Fibroblast of skin of left biceps (primary cell): ENCODE measurements around the gene SMURF2.
"Not testable (repeated sequence)": the region's sequence is repeated elsewhere in the genome, so short reads cannot be mapped to it uniquely, and the experiment has no call there.

Experiments
- DNase-seq, 2 experiments: peaks; one replicate each; pipeline ENCODE4 v3.0.0-alpha.2; 2013; ENCODE audit warnings: low read depth in 2 of 2

Gene SMURF2

DNA sequence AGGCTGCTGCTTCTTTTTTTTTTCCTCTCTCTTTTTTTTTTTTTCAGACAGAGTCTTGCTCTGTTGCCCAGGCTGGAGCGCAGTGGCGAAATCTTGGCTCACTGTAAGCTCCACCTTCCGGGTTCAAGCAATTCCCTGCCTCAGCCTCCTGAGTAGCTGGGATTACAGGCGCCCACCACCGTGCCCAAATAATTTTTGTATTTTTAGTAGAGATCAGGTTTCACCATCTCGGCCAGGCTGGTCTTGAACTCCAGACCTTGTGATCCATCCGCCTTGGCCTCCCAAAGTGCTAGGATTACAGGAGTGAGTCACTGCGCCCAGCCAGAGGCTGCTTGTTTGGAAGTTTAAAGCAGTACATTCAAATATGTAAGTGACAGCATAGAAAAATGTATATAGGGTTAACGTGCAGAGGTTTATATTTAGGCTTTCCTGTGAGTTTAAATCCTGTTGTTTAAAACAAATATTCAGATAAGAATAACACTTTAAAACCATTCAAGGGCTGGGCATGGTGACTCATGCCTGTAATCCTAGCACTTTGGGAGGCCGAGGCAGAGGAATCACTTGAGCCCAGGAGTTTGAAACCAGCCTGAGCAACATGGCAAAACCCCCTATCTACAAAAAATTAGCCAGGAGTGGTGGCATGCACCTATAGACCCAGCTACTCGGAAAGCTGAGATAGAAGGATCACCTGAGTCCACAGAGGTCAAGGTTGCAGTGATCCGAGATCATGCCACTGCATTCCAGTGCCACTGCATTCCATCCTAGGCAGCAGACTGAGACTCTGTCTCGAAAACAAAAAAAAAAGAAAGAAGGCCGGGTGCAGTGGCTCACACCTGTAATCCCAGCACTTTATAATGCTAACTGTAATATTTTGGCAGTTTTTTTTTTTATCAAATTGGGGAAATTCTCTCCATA is 6.0 kb upstream of the SMURF2 start:
- DNase-seq: not testable (repeated sequence)

DNA sequence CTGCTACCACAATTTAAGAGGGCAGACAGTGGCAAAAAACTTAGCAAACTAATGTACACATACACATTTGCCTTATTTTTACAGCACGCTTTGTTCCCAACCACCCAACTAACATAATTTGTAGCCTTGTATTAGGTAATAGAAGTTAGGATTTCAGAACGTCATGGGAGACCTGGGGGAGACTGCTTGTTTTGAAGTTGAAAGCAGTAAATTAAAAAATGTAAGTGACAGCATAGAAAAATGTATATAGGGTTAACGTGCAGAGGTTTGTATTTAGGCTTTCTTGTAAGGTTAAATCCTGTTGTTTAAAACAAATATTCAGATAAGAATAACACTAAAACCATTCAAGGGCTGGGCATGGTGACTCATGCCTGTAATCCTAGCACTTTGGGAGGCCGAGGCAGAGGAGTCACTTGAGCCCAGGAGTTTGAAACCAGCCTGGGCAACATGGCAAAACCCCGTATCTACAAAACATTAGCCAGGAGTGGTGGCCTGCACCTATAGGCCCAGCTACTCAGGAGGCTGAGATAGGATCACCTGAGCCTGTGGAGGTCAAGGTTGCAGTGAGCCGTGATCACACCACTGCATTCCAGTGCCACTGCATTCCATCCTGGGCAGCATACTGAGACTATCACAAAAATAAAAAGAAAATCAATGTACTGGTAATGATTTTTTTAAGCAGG is 2.3 kb upstream of the SMURF2 start:
- DNase-seq: not testable (repeated sequence)

DNA sequence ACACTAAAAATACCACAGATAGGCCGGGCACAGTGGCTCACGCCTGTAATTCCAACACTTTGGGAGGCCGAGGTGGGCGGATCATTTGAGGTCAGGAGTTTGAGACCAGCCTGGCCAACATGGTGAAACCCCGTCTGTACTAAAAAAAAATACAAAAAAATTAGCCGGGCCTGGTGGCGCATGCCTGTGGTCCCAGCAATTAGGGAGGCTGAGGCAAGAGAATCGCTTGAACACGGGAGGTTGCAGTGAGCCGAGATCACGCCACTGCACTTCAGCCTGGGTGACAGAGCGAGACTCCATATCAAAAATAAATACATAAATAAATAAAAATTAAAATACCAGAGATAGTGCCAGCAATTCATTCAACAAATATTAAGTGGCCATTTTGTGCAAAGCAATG is 1.7 kb upstream of the SMURF2 start:
- DNase-seq: not testable (repeated sequence)

- DNase-seq: no peak
Measured at GRCh38 chr17:64662774-64663367, 764 bp upstream of the SMURF2 start.

DNA sequence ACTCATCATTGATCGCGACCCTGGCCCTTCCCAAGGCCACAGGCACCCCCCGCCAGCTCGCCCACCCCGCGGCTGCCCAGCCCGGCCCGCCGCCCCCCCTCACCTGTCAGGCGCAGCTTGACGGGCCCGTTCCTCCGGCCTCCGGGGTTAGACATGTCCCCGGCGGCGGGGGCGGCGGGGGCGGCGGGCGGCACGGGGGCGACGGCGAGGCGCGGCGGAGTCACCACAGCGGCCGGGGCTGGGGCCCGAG is 456 bp downstream of the SMURF2 start:
- no peak for DNase-seq

DNA sequence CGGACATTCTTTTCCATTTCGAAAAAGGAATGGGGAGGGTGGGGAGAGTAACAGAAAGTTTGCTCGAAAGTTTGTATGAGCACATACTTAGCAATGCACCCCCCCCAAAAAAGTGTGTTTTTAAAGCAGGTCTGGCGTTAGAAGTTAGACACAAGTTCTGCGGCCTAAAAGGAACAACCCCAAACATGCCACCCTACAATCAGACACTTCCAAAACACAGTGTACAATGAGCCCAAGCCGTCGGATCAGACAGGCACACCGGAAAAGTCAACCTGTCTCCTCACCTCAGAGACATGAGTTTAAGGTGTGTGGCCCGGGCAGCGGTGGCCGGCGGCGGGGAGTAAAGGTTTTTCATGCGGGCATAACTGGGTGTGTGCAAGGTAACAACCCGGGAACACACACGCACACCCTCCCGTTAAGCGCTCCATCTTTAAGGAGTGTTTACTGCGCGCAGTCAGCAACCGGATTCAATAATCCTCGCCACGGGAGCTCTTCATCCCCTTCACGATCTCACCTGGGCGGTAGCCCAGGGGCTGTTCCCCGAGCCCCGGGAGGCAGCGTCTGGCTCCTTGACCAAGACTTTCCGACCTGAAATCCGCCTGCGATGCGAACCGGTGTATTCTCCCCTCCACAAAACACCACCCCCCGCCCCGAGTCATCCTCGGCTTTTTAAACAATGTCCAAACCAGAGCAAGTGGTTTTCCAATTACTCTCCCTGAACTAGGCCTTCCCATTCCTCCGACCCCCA is 955 bp downstream of the SMURF2 start:
- not testable (repeated sequence) for DNase-seq

GRCh38 chr17:64660195-64660977 is 1.7 kb downstream of the SMURF2 start:
- not testable (repeated sequence) for DNase-seq

GRCh38 chr17:64658931-64659330 is 3.2 kb downstream of the SMURF2 start:
- DNase-seq: peak; percentile 65 to 74

- DNase-seq: no peak
Measured at GRCh38 chr17:64657610-64658125, 4.4 kb downstream of the SMURF2 start.

DNA sequence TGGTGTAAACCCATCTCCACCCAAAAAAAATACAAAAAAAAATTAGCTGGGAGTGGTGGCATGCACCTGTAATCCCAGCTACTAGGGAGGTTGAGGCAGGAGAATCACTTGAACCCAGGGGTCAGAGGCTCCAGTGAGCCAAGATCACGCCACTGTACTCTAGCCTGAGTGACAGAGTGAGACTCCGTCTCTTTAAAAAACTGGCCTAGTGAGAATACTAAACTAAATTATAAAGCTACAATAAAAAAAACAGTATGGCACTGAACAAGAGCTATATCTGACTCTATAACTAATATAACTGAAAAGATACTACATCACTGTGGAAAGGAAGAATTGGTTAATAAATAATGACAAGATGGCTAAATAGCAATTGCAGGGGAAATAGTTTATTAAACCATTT is 6.4 kb downstream of the SMURF2 start:
- DNase-seq: no peak

GRCh38 chr17:64653985-64654355 is 8.1 kb downstream of the SMURF2 start:
- no peak for DNase-seq

DNA sequence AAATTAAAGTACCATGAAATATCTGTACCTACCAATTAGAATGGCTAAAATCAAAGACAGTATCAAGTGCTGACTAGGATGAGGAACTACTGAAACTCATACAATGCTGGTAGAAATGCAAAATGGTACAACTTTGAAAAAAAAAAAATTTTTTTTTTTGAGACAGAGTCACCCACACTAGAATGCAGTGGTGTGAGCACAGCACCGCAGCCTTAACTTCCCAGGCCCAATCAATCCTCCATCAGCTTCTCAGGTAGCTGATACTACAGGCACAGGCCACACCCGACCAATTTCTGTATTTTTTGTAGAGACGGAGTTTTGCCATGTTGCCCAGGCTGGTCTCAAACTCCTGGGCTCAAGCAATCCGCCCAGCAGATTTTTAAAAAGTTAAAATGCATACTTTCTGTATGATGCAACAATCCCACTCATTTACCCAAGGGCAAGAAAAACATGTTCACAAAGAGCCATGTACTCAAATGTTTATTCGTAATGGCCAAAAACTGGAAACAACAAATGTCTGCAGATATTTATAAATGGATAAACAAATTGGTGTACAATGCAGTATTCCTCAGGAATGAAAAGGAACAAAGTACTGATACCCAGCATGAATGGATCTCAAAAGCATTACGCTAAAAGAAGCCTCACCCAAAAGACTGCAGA is 8.7 kb downstream of the SMURF2 start:
- DNase-seq: no peak

- no peak for DNase-seq
Measured at GRCh38 chr17:64651889-64652288, 10.2 kb downstream of the SMURF2 start.

DNA sequence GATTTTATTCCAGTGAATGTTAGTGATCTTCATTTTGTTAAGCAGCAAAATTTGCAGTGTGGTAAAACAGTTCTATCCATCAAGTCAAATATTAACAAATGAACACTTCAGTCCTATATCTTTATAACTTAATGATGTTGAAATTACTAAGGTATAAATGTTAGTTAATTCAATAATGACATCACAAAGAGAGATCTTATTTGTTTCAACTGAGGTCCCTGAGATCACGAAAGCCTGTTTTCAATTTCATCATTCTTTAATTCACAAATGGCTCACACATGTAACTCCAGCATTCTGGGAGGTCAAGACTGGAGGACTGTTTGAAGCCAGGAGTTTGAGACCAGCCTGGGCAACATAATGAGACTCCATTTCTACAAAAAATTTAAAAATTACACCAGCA is 13.9 kb downstream of the SMURF2 start:
- no peak for DNase-seq

DNA sequence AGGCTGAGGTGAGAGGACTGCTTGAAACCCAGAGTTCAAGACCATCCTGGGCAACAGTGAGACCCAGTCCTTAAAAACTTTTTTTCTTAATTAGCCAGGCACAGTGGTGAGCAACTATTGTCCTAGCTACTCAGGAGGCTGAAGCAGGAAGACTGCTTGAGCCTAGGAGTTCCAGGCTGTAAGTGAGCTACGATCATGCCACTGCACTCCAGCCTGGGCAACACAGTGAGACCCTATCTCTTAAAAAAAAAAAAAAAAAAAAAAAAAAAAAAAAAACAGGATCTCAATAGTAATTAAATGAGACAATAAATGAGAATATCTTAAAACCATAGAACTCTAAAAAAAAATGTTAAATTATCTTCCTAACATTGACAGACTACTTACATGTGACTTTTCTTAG is 14.3 kb downstream of the SMURF2 start:
- DNase-seq: no peak

DNA sequence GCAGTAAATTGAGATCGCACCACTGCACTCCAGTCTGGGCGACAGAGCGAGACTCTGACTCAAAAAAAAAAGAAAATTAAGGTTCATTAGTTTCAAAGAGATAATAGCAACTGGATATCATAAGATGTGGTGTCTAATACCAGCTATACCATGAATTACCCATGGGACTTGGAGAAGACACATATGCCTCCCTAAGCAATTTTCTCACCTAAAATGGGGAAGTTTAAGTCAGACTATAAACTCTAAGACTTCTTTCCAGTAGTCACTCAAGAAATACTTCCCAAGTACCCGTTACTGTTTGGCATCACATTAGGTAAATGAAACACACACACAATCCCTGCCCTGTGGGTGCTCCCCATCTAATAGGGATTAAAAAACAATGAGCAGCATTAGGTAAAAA is 22.6 kb downstream of the SMURF2 start:
- DNase-seq: no peak

DNA sequence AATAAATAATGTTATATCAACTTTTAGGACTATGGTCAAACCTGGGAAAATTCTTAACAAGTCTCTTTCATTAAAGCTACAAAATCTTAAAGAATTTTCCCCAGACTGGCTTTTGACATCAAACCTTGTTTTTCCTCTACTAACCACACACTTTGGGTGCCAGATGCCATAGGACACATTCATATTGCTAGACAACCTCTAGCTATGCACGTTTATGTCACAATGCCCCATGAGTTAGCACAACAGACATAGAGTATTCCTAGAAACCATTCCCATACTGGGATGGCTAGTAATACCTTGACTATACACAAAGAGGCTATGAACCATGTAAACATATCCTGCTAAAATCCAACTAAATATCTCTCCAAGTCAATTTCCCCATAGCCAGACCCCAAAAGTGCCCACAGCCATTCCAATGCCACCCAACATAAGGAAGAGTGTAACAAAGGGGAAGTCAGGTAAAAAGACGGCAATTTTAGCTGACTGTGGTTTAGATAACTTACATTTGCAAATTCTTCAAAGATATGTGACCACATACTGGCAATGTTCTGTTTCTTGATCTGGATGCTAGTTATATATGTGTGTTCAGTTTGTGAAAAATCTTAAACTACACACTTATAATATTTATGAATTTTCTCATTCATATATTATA is 23.4 kb downstream of the SMURF2 start:
- no peak for DNase-seq

- peak; percentile 95 to 97 for DNase-seq
Measured at GRCh38 chr17:64635647-64636305, 26.3 kb downstream of the SMURF2 start.

GRCh38 chr17:64634218-64634617 is 27.9 kb downstream of the SMURF2 start:
- DNase-seq: no peak

DNA sequence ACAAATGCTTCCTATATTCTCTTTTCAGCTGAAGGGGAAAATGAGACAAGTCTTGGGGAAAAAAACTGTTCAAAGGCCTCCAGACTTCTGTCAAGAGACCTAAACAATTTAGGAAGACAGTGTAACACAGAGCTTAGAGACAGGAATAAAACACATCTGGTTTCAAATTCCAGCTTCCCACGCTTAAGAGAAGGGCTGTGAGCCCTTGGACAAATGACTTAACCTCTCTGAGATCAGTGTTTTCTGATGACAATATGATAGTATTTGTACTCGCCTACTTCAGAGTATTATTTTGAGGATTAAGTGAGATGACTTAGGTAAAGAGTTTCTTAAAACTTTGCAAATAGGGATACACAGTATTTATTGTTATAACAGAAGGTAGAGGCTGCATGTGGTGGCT is 29.5 kb downstream of the SMURF2 start:
- DNase-seq: no peak
